ENCODE results near the gene INAFM2. TPM values are rescaled to one million over a fixed set of nuclear protein-coding genes. Genes with fewer than 3 reads are reported as not detected.

INAFM2 gene
- total RNA-seq, 1 experiment from 2014 or later = 14.3 TPM

DNA sequence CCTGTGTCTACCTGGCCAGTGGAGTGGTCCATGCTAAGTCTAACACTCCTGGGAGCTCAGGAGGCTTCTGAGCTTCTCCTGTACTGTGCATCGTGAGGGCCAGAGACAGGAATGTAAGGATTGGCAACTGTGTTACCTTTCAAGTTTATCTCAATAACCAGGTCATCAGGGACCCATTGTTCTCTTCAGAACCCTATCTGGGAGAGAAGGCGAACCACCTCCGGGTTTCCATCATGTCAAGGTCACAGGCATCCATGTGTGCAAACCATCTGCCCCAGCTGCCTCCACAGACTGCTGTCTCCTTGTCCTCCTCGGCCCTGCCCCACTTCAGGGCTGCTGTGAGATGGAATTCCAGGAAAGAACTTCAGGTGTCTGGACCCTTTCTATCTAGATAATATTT is 46.6 kb upstream of the INAFM2 start:
- Mint-ChIP-seq H3K36me3 (ENCODE audit: insufficient read depth, unreplicated experiment) (peaks cover 5% of the 10 kb centered on the region), H3K27me3 (ENCODE audit: unreplicated experiment) (no peaks in the 10 kb centered on the region), H3K9me3 (ENCODE audit: low read depth, unreplicated experiment) (no peaks in the 10 kb centered on the region), H3K4me3 (ENCODE audit: low read depth, unreplicated experiment) (no peak overlapping the region), H3K4me1 (ENCODE audit: low read depth, unreplicated experiment) (no peaks in the 10 kb centered on the region), H3K27ac (ENCODE audit: unreplicated experiment) (no peak overlapping the region)
- TF ChIP-seq, protein P1, sequence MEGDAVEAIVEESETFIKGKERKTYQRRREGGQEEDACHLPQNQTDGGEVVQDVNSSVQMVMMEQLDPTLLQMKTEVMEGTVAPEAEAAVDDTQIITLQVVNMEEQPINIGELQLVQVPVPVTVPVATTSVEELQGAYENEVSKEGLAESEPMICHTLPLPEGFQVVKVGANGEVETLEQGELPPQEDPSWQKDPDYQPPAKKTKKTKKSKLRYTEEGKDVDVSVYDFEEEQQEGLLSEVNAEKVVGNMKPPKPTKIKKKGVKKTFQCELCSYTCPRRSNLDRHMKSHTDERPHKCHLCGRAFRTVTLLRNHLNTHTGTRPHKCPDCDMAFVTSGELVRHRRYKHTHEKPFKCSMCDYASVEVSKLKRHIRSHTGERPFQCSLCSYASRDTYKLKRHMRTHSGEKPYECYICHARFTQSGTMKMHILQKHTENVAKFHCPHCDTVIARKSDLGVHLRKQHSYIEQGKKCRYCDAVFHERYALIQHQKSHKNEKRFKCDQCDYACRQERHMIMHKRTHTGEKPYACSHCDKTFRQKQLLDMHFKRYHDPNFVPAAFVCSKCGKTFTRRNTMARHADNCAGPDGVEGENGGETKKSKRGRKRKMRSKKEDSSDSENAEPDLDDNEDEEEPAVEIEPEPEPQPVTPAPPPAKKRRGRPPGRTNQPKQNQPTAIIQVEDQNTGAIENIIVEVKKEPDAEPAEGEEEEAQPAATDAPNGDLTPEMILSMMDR (IDR thresholded peaks at IDR 0.05; ENCODE audit: unreplicated experiment) = no peak
- intact Hi-C loops (cut with micrococcal nuclease; ENCODE audit: unreplicated experiment) = no loop called here
- BruUV-seq (replicated peaks) = no TSS peak
- CTCF ChIA-PET = interaction anchor here (1.1 kb wide), 1 partner anchor 60 kb away, joined by 3 read pairs; no protein-coding TSS in a partner anchor
- DNase-seq = no peak

DNA sequence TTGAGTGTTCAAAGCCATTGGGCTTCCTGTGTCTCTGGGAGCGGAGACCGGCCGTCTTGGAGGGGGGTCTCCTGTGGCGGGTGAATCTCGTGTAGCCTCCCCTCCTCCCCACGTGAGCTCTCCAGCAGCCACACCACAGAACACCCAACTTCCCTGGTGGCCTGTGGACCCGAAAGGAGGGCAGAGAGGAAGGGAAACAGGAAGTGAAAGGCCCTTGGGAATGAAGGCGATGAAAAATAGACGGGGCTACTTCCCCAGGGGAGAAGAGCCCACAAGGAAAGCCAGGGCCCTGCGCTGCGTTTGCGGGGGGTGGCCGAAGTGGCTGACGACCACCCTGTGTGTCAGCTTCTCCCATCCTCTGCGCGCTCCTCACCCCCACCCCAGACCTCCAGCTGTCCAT is 46.0 kb upstream of the INAFM2 start:
- no peaks in the 10 kb centered on the region for H3K4me1 Mint-ChIP-seq (ENCODE audit: low read depth, unreplicated experiment)
- no peaks in the 10 kb centered on the region for H3K9me3 Mint-ChIP-seq (ENCODE audit: low read depth, unreplicated experiment)
- no TSS peak for BruUV-seq (replicated peaks)
- intact Hi-C loops (cut with micrococcal nuclease; ENCODE audit: unreplicated experiment) = no loop called here
- peaks cover 5% of the 10 kb centered on the region for H3K36me3 Mint-ChIP-seq (ENCODE audit: insufficient read depth, unreplicated experiment)
- H3K4me3 Mint-ChIP-seq (ENCODE audit: low read depth, unreplicated experiment) = no peak overlapping the region
- CTCF ChIA-PET = interaction anchor here (0.6 kb wide), 1 partner anchor 1561 kb away, joined by 4 read pairs; the partner anchor contains the start of gene PLA2G4B
- TF ChIP-seq, protein P1 (IDR thresholded peaks at IDR 0.05; ENCODE audit: unreplicated experiment) = no peak
- H3K27me3 Mint-ChIP-seq (ENCODE audit: unreplicated experiment) = no peaks in the 10 kb centered on the region
- DNase-seq = no peak
- no peak overlapping the region for H3K27ac Mint-ChIP-seq (ENCODE audit: unreplicated experiment)

DNA sequence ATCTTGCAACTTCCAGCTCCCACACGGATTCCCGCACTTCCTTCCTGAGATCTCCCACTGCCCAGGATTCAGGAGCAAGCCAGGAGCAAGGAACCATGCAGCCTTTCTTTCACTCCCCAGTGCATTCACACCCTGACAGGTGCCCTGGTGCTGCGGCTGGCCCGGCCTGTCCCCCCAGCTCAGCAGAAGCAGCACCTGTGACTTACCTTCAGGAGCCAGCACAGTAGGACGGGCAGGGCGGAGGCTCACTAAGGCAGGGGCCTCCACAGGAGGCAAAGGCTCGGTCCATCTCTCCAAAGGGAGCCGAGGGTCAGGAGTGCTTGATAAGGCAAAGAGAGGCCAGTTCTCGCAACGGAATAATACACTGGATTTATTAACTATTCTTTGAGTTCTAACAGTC is 45.5 kb upstream of the INAFM2 start:
- H3K4me1 Mint-ChIP-seq (ENCODE audit: low read depth, unreplicated experiment) = no peaks in the 10 kb centered on the region
- peaks cover 5% of the 10 kb centered on the region for H3K36me3 Mint-ChIP-seq (ENCODE audit: insufficient read depth, unreplicated experiment)
- intact Hi-C loops (cut with micrococcal nuclease; ENCODE audit: unreplicated experiment) = loop anchor here (2.0 kb wide), 1 partner anchor 145 kb away; no protein-coding TSS in a partner anchor
- TF ChIP-seq, protein P1 (IDR thresholded peaks at IDR 0.05; ENCODE audit: unreplicated experiment) = no peak
- H3K27me3 Mint-ChIP-seq (ENCODE audit: unreplicated experiment) = no peaks in the 10 kb centered on the region
- CTCF ChIA-PET = interaction anchor here (0.6 kb wide), 1 partner anchor 1560 kb away, joined by 4 read pairs; the partner anchor contains the start of gene PLA2G4B
- H3K27ac Mint-ChIP-seq (ENCODE audit: unreplicated experiment) = no peak overlapping the region
- no peaks in the 10 kb centered on the region for H3K9me3 Mint-ChIP-seq (ENCODE audit: low read depth, unreplicated experiment)
- BruUV-seq (replicated peaks) = no TSS peak
- no peak overlapping the region for H3K4me3 Mint-ChIP-seq (ENCODE audit: low read depth, unreplicated experiment)
- no peak for DNase-seq

DNA sequence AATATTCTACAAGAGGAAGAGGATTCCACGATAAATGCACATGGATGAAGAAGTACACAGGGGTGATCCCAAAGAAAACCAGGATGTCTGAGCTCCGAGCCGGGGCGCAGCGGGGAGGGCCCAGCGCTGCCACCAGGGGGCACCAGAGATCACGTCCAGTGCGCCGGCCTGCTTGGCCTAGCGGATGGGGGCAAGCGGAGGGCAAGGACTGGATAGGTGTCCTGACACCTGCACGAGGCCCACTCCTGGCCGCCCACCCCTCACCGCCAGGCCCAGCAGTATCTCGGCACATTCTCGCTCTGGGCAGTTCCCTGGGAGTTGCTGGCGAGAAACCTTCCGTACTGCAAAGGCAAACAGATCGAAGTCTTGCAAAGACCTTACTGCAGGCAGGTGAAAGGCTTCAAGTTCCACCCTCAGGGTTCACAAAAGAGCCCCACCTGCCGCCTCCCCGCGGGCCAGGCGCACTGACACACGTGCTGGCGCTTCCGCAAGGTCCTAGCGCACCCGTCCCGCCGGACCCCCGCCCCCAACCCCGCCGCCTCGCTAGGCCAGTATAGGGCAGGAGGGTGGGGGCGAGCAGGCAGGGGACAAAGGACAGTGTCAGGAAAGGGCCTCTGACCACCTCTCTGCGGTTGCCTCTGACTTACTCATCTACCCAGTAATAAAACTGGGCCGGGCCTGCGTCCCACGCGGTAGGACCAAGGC is 43.9 kb upstream of the INAFM2 start:
- Mint-ChIP-seq H3K4me1 (ENCODE audit: low read depth, unreplicated experiment) (no peaks in the 10 kb centered on the region), H3K36me3 (ENCODE audit: insufficient read depth, unreplicated experiment) (peaks cover 5% of the 10 kb centered on the region), H3K4me3 (ENCODE audit: low read depth, unreplicated experiment) (no peak overlapping the region), H3K27me3 (ENCODE audit: unreplicated experiment) (no peaks in the 10 kb centered on the region), H3K9me3 (ENCODE audit: low read depth, unreplicated experiment) (no peaks in the 10 kb centered on the region), H3K27ac (ENCODE audit: unreplicated experiment) (no peak overlapping the region)
- BruUV-seq (replicated peaks) = no TSS peak
- TF ChIP-seq, protein P1 (IDR thresholded peaks at IDR 0.05; ENCODE audit: unreplicated experiment) = peak; percentile 46
- intact Hi-C loops (cut with micrococcal nuclease; ENCODE audit: unreplicated experiment) = loop anchor here (1.0 to 2.0 kb wide), 2 partner anchors 31 to 143 kb away; no protein-coding TSS in a partner anchor
- peak; percentile 80 for DNase-seq
- CTCF ChIA-PET = interaction anchor here (0.6 to 1.4 kb wide), 8 partner anchors 10 to 142 kb away, joined by 3 to 17 read pairs (median 4); partner anchors contain the start of genes INAFM2 and PLCB2

Data from Calu3 (cell line).